H9 (cell line): ENCODE results near the gene IL32. TPM values are rescaled to one million over a fixed set of nuclear protein-coding genes. Genes with fewer than 3 reads are reported as not detected.

Experiments used
- DNase-seq: peaks from one replicate; pipeline ENCODE4 v3.0.0-alpha.2; 2017
- H2AFZ ChIP-seq: one replicate; pipeline ENCODE4 v1.6.1; 2013; ENCODE audit warnings: mild to moderate bottlenecking, low read length, control low read depth, moderate library complexity
- H2AK5ac ChIP-seq: 2 replicates; pipeline ENCODE4 v1.6.1; 2013; ENCODE audit warnings: low read length, control low read depth, mixed read lengths; ENCODE audit not compliant: insufficient read length
- H2BK120ac ChIP-seq: one replicate; pipeline ENCODE4 v1.6.1; 2013; ENCODE audit warnings: low read depth, mild to moderate bottlenecking, low read length, control low read depth, inconsistent platforms; ENCODE audit not compliant: poor library complexity, severe bottlenecking
- H2BK12ac ChIP-seq: 2 replicates; pipeline ENCODE4 v1.6.1; 2013; ENCODE audit warnings: low read length, control low read depth, mixed read lengths, low read depth; ENCODE audit not compliant: insufficient read length
- H2BK15ac ChIP-seq: 2 replicates; pipeline ENCODE4 v1.6.1; 2013; ENCODE audit warnings: low read depth, low read length, control low read depth
- H2BK20ac ChIP-seq: one replicate; pipeline ENCODE4 v1.6.1; 2013; ENCODE audit warnings: low read depth, mild to moderate bottlenecking, low read length, control low read depth, inconsistent platforms; ENCODE audit not compliant: poor library complexity, severe bottlenecking
- H2BK5ac ChIP-seq: 2 replicates; pipeline ENCODE4 v1.6.1; 2013; ENCODE audit warnings: low read length, control low read depth, mixed read lengths; ENCODE audit not compliant: insufficient read length
- H3K14ac ChIP-seq: 2 replicates; pipeline ENCODE4 v1.6.1; 2013; ENCODE audit warnings: low read length, control low read depth; ENCODE audit not compliant: insufficient read depth
- H3K18ac ChIP-seq: 2 replicates; pipeline ENCODE4 v1.6.1; 2013; ENCODE audit warnings: low read depth, mild to moderate bottlenecking, mixed read lengths, low read length, control low read depth; ENCODE audit not compliant: insufficient read length
- H3K23ac ChIP-seq: 2 replicates; pipeline ENCODE4 v1.6.1; 2013; ENCODE audit warnings: low read length, control low read depth, mixed read lengths, low read depth; ENCODE audit not compliant: insufficient read length
- H3K23me2 ChIP-seq: 2 replicates; pipeline ENCODE4 v1.6.1; 2013; ENCODE audit warnings: low read depth, mild to moderate bottlenecking, mixed read lengths, low read length, control low read depth; ENCODE audit not compliant: insufficient read length, poor library complexity, severe bottlenecking
- H3K27ac ChIP-seq: 2 replicates; pipeline ENCODE4 v1.5.1; 2013; ENCODE audit warnings: low read length, control low read depth, mixed read lengths, low read depth; ENCODE audit not compliant: insufficient read length
- H3K27me3 ChIP-seq: 2 replicates; pipeline ENCODE4 v1.6.1; 2013; ENCODE audit warnings: low read length, control low read depth, inconsistent platforms; ENCODE audit not compliant: insufficient read depth
- H3K4ac ChIP-seq: 2 replicates; pipeline ENCODE4 v1.6.1; 2013; ENCODE audit warnings: low read depth, mild to moderate bottlenecking, control low read depth, inconsistent platforms, low read length, moderate library complexity
- H3K4me1 ChIP-seq: 2 replicates; pipeline ENCODE4 v1.6.1; 2013; ENCODE audit warnings: low read length, control low read depth, inconsistent platforms; ENCODE audit not compliant: insufficient read depth
- H3K4me2 ChIP-seq: 2 replicates; pipeline ENCODE4 v1.6.1; 2013; ENCODE audit warnings: low read length, control low read depth, mixed read lengths; ENCODE audit not compliant: insufficient read length, insufficient read depth
- H3K56ac ChIP-seq: 2 replicates; pipeline ENCODE4 v1.6.1; 2013; ENCODE audit warnings: low read depth, mild to moderate bottlenecking, mixed read lengths, low read length, control low read depth; ENCODE audit not compliant: insufficient read length
- H3K79me1 ChIP-seq: 2 replicates; pipeline ENCODE4 v1.6.1; 2013; ENCODE audit warnings: low read depth, mild to moderate bottlenecking, moderate library complexity, low read length, control low read depth, inconsistent platforms; ENCODE audit not compliant: insufficient read depth, poor library complexity, severe bottlenecking
- H3K79me2 ChIP-seq: 2 replicates; pipeline ENCODE4 v1.6.1; 2013; ENCODE audit warnings: low read length, control low read depth, inconsistent platforms; ENCODE audit not compliant: insufficient read depth
- H3K9ac ChIP-seq: 2 replicates; pipeline ENCODE4 v1.6.1; 2013; ENCODE audit warnings: low read length, control low read depth, mixed read lengths; ENCODE audit not compliant: insufficient read length; ENCODE audit errors: extremely low read depth
- H3K9me3 ChIP-seq: one replicate; pipeline ENCODE4 v1.6.1; 2013; ENCODE audit warnings: low read depth, low read length, inconsistent platforms; ENCODE audit not compliant: control insufficient read depth
- H3T11ph ChIP-seq: one replicate; pipeline ENCODE4 v1.6.1; 2013; ENCODE audit warnings: mild to moderate bottlenecking, low read length, control low read depth, inconsistent platforms
- H4K20me1 ChIP-seq: one replicate; pipeline ENCODE4 v1.6.1; 2013; ENCODE audit not compliant: control insufficient read depth, insufficient read length, insufficient read depth
- H4K5ac ChIP-seq: 2 replicates; pipeline ENCODE4 v1.6.1; 2013; ENCODE audit warnings: low read depth, mild to moderate bottlenecking, mixed read lengths, low read length, control low read depth; ENCODE audit not compliant: insufficient read length
- H4K8ac ChIP-seq: replicated peaks from 2 replicates; pipeline ENCODE4 v1.6.1; 2013; ENCODE audit warnings: low read length, control low read depth, mixed read lengths, low read depth; ENCODE audit not compliant: insufficient read length
- H4K91ac ChIP-seq: 2 replicates; pipeline ENCODE4 v1.6.1; 2013; ENCODE audit warnings: low read depth, mild to moderate bottlenecking, moderate library complexity, mixed read lengths, low read length, control low read depth; ENCODE audit not compliant: insufficient read length
- H3K27ac Mint-ChIP-seq, 3 experiments: 2 replicates in 2 of 3; 3 replicates in 1 of 3; pipeline ENCODE4 v1.8.0; 2020 to 2021; ENCODE audit warnings: mixed read lengths in 3 of 3, mild to moderate bottlenecking in 1 of 3, moderate library complexity in 1 of 3
- H3K27me3 Mint-ChIP-seq: 2 replicates; pipeline ENCODE4 v1.8.0; 2021; ENCODE audit warnings: low read depth, mild to moderate bottlenecking, moderate library complexity, mixed read lengths
- H3K36me3 Mint-ChIP-seq, 3 experiments: 2 replicates in 2 of 3; 3 replicates in 1 of 3; pipeline ENCODE4 v1.8.0; 2020 to 2021; ENCODE audit warnings: low read depth in 3 of 3, mixed read lengths in 3 of 3; ENCODE audit not compliant: insufficient read depth in 1 of 3
- H3K4me1 Mint-ChIP-seq, 2 experiments: 2 replicates each; pipeline ENCODE4 v1.8.0; 2020; ENCODE audit warnings: mixed read lengths in 2 of 2
- H3K4me3 Mint-ChIP-seq, 2 experiments: 2 replicates in 1 of 2; 3 replicates in 1 of 2; pipeline ENCODE4 v1.8.0; 2020 to 2021; ENCODE audit warnings: mild to moderate bottlenecking in 2 of 2, mixed read lengths in 2 of 2, moderate library complexity in 1 of 2
- H3K9me3 Mint-ChIP-seq, 2 experiments: 2 replicates in 1 of 2; 3 replicates in 1 of 2; pipeline ENCODE4 v1.8.0; 2020; ENCODE audit warnings: mild to moderate bottlenecking in 2 of 2, mixed read lengths in 2 of 2, moderate library complexity in 1 of 2
- WGBS: extraction: QIAGEN DNeasy Blood & Tissue Kit; methylation state at CpG from one replicate; pipeline ENCODE4 v1.1.7; 2013; ENCODE audit warnings: missing lambda C conversion rate, low lambda C conversion rate, mixed read lengths; ENCODE audit not compliant: insufficient read length; ENCODE audit errors: extremely low coverage; 5-methylcytosine and 5-hydroxymethylcytosine counted together
- total RNA-seq: library from RNA; stranded (reverse); gene quantifications from 2 replicates; pipeline ENCODE4 v1.2.1, GENCODE V29; 2021
- TF ChIP-seq, protein P1 (sequence below): fragments of 200-600 bp; sonication (generic); conservative IDR thresholded peaks from 3 replicates; pipeline ENCODE4 v1.8.0; 2021; ENCODE audit warnings: antibody characterized with exemption, mild to moderate bottlenecking

IL32 gene
- total RNA-seq, 1 experiment from 2014 or later = 2.0 TPM

DNA sequence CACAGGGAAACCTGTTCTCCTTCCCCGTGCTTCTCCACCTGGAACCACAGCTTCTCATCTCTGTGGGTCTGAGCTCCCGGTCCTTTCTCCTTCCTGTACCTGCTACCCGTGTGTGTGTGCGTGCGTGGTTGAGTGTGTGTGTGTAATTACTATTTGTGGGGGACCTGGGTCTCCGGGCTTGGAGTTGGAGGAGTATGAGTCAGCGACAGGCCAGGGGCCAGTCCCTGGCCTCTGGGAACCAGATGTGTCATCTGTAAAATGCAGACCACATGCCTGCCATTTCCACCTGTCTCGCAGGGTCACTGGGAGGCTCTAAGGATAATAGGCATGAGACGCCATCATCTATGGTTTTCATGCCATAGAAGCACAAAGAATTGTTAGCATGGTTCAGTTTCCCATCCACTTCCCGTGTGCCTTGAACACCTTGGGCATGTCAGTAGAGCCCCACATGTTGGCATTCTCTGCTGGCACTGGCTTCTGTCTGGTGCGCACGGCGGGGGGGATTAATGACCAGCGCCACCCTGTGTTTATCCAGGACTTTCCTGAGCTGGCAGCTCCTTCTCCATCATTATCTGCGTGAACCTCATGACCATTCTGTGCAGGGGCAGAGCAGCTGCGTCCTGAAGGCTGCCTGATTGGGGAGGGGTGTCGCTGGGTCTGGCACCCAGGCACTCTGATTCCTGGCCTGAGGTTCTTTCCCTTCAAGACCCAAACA, 48.5 kb downstream of the IL32 start:
- Histone ChIP-seq H2BK20ac (no peak overlapping the region), H3K14ac (no peak overlapping the region), H4K91ac (no peak overlapping the region), H3K18ac (no peak overlapping the region), H4K8ac (no peak overlapping the region), H4K20me1 (no peaks in the 10 kb centered on the region), H3K23me2 (peaks cover 9% of the 10 kb centered on the region), H3K56ac (no peak overlapping the region), H3K27me3 (no peaks in the 10 kb centered on the region), H2AFZ (no peak overlapping the region), H2BK15ac (no peak overlapping the region), H2BK120ac (no peak overlapping the region), H3T11ph (no peak overlapping the region), H2BK5ac (no peak overlapping the region), H3K4me2 (peak overlapping the region; percentile 91), H3K9me3 (no peaks in the 10 kb centered on the region), H2BK12ac (no peak overlapping the region), H3K4me1 (no peaks in the 10 kb centered on the region), H3K79me1 (peaks cover 2% of the 10 kb centered on the region), H3K9ac (no peak overlapping the region), H3K23ac (no peak overlapping the region), H3K79me2 (no peaks in the 10 kb centered on the region; the same call in 1 of the 2 replicates), H4K5ac (no peak overlapping the region), H3K27ac (no peak overlapping the region), H3K4ac (no peak overlapping the region), H2AK5ac (no peak overlapping the region)
- Mint-ChIP-seq H3K4me1 (peaks cover 18 to 20% of the 10 kb centered on the region in 2 experiments), H3K9me3 (no peaks in the 10 kb centered on the region), H3K27ac (peak overlapping the region in 1 of 3 experiments; percentile 21; a peak in 1 of 7 replicates), H3K4me3 (peak overlapping the region; percentile 92 to 93), H3K36me3 (peaks cover 11 to 27% (median 20%) of the 10 kb centered on the region in 3 experiments), H3K27me3 (no peaks in the 10 kb centered on the region)
- TF ChIP-seq, protein P1, sequence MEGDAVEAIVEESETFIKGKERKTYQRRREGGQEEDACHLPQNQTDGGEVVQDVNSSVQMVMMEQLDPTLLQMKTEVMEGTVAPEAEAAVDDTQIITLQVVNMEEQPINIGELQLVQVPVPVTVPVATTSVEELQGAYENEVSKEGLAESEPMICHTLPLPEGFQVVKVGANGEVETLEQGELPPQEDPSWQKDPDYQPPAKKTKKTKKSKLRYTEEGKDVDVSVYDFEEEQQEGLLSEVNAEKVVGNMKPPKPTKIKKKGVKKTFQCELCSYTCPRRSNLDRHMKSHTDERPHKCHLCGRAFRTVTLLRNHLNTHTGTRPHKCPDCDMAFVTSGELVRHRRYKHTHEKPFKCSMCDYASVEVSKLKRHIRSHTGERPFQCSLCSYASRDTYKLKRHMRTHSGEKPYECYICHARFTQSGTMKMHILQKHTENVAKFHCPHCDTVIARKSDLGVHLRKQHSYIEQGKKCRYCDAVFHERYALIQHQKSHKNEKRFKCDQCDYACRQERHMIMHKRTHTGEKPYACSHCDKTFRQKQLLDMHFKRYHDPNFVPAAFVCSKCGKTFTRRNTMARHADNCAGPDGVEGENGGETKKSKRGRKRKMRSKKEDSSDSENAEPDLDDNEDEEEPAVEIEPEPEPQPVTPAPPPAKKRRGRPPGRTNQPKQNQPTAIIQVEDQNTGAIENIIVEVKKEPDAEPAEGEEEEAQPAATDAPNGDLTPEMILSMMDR = peak; percentile 33; the same call in 2 of the 3 replicates
- no peak for DNase-seq
- no CpG with 5 or more reads among the region's 17 CpGs for WGBS
